ENCODE results near the gene NOSTRIN.
"Not testable (repeated sequence)": the region's sequence is repeated elsewhere in the genome, so short reads cannot be mapped to it uniquely, and the experiment has no call there.

NOSTRIN gene

DNA sequence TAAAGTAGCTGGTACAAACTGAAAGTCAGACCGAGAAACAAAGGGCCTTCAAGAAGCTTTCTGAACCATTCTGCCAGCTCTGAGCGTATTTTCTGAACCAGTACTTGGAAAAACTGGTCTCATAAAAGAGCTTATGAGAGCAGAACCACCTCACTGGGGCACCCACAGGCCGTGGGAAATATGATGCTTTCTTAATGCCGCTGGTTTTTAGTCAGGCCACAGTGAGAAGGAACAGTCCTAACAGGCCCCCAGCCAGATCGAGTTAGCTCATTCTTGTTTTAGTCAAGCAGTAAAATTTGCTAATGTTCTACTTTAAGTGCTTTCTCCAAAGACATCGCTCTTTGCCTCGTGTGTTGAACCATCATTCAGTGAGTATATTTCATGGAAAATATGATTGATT, 12.7 kb upstream of the NOSTRIN start:
- no peak for DNase-seq (ENCODE audit: low spot score)

DNA sequence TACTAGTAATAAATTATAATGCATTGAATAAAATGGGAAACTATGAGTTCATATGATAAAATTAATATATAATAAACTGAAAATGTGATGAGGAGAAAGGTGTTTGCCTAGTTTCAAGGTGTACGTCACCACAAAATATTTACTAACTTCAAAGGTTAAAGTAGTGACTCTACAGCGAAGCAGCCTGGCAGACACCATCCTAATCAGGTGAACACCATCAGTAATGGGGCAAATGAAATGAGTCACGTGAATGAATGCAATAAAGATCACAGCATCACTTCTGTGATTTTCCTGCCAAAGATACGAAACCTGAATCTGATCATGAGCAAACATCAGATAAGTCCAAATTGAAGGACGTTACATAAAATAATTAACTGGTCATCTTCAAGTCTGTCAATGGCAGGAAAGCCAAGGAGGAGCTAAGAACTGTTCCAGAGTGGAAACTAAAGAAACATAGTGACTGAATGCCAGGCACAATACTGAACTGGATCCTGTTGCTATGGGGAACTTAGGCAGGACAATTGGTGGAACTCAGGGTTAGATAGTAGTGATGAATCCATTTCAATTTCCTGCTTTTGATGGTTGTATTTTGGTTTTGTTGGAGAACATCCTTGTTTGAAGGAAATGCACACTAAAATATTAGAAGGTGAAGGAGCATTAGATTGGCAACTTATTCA, 12.1 kb upstream of the NOSTRIN start:
- no peak for DNase-seq (ENCODE audit: low spot score)

DNA sequence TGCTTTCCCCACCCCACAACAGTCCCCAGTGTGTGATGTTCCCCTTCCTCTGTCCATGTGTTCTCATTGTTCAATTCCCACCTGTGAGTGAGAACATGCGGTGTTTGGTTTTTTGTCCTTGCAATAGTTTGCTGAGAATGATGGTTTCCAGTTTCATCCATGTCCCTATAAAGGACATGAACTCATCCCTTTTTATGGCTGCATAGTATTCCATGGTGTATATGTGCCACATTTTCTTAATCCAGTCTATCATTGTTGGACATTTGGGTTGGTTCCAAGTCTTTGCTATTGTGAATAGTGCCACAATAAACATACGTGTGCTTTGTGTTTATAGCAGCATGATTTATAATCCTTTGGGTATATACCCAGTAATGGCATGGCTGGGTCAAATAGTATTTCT, 11.3 kb upstream of the NOSTRIN start:
- DNase-seq (ENCODE audit: low spot score): not testable (repeated sequence)

DNA sequence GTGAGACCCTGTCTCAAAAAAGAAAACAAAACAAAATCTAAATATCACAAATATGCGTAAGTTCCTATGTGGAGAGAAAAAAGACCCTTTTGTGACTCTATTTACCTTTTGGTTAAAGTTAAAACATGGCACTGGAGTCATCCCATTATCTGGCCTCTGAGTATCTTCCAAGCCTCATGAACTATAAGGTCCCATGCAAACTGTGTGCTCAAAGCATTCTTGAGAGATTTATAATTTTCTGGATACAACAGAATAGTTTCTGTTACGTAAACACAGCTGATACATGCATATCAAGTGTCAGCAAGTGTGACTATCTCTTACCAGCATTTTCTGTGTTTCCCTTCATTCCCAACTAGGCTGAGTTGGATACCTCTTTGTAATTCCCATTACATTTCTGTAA, 8.8 kb upstream of the NOSTRIN start:
- DNase-seq (ENCODE audit: low spot score): no peak

DNA sequence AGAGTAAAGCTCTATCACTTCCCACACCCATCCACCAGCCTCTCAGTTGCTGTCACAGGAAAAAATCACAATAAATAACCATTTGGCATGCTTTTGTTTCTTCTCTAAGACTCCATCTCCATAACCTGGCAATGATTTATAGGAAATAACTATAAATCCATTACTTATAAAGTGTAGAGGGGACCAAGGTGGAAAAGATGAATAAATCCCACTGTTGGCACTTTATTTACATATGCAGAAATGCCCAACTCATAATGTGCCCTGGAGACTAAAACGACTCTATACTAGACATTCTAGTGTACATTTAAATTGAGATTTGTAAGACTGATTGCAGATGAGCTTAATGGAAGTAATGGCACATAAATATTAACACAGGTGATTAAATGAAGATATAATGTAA, 7.5 kb upstream of the NOSTRIN start:
- DNase-seq (ENCODE audit: low spot score): no peak

DNA sequence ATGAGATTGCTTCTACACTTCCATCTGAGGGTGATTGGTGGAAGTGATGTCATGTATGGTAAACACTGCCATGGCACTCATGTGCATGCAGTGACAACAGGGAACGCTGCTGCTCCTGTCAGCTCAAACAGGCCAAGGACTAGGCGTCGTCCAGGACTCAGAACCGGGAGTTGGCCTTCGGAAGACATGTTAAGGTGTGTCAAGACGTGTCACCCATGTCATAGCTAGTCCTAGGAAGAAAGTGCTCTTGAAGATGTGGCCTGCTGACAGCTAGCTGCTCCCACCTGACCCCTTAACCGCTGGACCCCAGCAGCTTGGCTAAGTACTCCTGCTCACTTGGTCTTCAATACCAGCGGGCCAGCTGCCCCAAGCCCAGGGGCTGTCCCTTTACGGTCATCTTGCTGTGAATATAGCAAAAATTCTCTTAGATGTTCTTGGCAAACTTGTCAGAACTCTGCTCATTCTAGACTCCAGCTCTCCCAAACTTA, 6.3 kb upstream of the NOSTRIN start:
- no peak for DNase-seq (ENCODE audit: low spot score)

DNA sequence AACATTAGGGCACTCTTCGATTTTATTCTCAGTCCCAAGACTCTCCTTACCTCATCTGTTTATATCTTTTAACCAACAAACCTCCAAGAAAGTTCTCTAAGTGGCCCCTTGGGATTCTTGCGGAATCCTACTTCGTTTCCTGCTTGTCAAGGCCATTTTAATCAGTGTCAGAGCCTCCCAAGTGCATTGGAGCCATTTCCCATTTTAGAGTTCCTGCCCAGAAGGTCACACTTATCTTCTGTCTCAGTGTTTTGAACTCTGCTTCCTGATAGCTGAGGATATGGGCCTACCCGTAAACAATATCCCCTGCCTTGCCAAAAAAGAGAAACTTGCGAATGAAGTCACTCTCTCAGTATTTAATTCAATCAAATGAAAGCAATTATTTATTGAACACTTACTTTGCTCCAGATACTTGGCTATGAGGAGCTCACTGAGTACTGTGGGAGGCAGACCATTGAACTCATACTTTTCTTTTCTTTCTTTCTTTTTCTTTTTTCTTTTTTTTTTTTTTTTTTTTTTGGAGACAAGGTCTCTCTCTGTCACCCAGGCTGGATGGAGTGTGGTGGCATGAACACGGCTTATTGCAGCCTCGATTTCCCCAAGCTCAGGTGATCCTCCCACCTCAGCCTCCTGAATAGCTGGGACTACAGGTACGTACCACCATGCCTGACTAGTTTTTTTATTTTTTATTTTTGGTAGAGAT, 5.7 kb upstream of the NOSTRIN start:
- no peak for DNase-seq (ENCODE audit: low spot score)

DNA sequence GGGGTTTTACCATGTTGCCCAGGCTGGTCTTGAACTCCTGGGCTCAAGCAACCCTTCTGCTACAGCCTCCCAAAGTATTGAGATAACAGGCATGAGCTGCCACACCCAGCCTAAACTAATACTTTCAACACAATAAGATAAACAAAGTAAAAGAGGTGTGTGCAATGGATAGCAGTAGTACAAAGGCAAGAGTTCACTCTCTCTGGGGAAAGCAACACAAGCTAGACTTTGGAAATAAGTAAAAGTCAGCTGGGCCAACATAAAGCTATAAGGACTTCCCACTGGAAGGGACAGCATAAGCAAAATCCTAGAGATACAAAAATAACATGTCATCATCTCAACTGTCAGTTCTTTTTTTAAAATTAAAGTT, 5.2 kb upstream of the NOSTRIN start:
- DNase-seq (ENCODE audit: low spot score): no peak

DNA sequence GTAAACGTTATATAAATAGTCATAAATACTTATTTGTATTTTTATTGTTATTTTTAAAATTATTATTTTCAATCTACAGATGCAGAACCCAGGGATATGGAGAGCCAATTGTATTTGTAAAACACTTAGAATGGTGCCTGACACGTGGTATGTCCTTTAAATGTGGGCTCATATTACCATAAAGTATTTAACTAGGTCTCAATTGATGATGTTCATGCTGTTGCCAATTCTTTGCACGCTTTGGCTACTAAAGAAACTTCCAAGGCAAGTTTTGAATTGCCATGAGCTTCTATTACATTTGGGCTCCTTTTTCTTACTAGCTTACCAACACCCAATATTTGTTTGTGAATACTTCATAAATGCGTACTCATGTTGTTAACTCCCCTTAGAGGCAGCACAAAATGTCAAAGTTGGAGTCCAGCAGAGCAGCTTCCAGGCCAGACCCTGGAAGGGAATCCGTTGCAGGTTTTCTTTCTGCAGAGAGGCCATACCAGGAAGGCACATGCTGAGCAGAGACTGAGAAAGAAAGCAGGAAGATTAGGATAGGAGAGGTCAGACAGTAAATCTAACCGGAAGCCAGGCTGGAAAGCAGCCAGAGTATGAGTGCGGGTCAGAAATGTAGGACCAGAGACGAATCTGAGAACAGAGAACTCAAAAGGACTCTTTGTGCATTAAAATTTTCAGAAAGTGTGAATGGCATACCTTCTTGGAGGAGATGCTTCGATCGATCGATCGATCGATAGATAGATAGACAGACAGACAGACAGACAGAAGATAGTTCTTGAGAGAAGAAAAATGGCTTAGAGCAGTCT, 4.2 kb upstream of the NOSTRIN start:
- no peak for DNase-seq (ENCODE audit: low spot score)

DNA sequence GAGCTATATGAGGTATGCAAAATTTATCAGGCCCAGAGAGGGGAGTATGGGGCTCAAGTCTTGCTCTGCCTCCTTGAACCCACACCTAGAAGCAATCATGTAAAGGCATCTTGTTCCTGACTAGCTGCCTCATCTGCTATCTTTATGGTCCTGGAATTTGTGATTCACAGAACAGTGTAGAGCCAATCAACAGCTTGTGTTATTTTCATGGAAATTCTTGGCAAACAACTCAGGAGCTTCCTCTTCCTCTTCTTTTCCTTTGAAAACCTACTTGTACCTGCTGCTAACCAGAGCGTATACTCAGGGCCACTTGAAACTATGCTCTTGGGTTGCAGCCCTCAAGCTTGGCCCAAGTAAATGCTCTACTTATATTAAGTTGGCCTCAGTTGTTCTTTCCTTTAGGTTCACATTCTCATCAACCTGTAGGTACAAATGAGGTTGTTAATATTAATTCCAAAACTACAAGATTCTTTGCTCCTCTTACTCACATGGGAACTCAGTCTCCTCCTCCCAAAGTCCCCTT, 3.5 kb upstream of the NOSTRIN start:
- DNase-seq (ENCODE audit: low spot score): no peak

DNA sequence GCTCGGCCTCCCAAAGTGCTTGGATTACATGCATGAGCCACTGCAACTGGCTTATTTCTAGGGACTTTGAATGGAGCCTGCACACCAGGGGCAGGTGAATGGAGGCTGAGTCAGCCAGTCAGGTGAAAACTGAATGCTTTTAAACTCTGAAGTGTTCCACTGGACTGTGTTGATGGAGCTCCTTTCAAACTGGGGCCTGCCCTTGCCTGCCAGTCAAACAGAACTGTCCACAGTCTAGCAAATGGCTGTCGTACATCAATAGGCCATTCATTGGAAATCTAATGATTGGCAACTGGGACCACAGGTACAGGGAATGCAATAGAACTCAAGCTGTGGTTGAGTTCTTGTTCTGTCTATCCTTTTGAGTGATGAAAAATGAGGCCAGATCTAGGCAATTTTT, 966 bp upstream of the NOSTRIN start:
- no peak for DNase-seq (ENCODE audit: low spot score)

DNA sequence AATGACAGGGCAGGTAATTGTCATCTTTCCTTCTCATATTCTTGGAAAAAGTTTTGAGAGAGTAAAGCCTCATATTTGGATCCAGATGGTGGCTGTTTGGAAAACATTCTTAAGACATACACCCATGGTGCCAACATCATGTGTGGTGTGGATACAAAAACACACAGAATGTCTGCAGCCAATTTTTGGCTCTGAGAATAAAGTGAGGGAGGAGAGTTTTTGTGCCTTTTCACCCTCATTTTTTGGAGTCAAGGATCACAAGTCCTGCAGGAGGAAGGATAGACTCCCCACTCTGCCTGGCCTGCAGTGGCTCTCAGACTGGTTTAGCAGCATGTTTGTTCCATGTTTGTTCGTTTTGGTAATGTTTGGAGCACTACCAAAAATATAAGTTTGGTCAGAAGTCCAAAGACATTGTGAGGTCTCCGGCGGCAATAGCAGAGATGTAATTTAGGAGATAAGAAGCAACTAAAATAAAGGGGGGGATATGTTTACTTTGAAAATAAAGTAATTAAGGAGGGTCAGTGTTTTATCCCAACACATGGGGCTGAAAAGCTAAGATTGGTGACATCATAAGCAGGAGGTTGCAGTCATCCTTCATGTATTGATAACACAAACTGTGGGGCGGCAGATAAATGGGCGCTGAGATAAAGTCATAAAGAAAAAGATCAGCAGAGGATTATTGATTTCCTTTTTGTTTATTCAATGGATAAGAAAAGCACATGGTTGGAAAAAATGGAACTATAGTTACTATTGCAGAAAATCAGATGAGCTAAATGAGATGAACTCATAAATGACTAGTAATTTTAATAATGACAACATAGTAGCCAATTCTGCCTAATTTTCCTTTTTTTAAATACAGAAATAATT, 655 bp downstream of the NOSTRIN start:
- DNase-seq (ENCODE audit: low spot score): no peak

DNA sequence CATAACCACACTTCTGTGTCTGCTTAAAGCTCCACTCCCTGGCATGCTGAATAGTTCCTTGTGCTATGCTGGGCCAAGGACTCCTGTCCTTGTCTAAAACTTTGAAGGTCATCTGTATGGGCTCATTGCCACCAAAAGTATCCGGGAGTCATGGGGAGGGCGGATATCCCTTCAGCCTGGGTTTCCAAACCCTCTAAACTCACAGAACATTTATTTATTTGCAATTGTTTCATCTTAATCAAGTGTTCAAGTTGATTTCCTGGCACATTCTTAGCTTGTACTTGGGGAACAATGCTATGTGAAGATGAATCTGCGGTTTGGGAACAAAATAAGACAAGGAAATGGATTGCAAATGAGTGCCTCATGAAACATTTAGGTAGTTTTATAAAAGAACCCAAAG, 1.8 kb downstream of the NOSTRIN start:
- DNase-seq (ENCODE audit: low spot score): no peak

DNA sequence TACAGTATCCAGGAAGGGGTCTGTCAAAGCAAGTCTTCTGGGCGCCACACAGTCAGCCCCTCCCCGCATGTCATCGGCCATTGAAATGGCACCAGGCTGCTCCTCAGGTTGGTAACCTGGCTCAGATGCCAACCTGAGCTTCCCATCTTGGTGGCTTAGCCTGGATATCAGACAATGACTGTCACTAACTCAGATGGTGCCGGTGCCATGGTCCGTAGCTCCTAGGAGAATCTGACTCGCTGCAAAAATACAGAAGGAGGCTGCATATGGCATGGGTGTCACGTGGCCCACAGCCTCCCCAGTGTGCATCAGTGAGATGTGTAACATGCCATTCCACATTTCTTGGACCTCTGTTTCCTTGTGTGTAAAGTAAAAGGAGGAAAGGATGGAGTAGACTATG, 3.2 kb downstream of the NOSTRIN start:
- no peak for DNase-seq (ENCODE audit: low spot score)

DNA sequence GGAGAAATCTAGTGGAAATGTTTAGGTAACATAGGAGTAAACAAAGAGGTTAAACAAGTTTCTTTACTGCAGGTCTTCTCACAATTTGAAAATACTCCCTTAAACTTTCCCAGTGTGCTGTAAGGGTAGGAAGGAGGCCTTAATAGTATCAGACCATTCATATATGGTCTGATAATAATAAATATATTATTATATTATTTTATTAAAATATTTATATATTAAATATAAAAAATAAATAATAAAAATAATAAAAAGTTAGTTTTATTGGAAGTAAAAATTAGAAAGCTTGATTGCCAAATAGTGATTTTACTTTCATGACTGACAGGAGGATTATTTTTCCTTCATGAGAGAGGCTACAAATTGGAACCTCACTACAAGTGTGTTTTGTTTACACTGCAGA, 7.1 kb downstream of the NOSTRIN start:
- no peak for DNase-seq (ENCODE audit: low spot score)

DNA sequence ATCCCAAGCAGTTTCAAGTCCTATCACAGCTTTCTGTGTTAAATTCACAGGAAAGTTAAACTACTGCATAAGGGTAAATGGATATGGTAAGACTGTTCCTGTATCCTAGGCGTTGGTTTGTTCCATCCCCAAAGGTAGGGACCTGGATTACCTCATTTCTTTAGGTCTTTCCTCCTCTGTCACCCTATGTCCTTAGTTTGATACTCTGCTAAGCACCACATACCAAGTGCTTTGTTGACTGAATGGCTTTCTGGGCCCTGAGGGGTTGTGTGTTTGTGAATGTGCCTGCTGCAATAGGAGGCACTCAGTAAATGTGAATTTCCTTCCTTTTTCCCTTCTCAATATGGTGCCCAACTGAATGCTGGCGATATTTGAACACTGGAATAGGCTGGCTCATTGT, 7.8 kb downstream of the NOSTRIN start:
- no peak for DNase-seq (ENCODE audit: low spot score)

DNA sequence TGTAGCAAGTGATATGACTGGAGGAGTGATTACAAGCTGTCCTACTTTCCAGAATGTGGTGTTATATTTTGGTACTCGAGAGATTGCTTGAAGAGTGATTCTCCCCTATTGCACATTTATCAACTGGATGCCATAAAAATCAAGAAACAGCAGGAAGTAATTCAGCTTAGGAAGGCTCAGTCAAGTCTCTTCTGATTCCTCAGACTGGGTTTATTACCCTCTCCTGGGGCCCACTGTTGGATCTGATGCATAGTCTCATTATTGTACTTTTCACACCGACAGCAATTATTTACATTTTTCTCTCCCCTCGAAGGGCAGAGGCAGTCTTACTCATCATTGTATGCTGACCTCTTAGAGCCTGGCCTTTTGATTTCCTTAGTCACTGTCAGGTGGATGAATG, 9.3 kb downstream of the NOSTRIN start:
- no peak for DNase-seq (ENCODE audit: low spot score)

DNA sequence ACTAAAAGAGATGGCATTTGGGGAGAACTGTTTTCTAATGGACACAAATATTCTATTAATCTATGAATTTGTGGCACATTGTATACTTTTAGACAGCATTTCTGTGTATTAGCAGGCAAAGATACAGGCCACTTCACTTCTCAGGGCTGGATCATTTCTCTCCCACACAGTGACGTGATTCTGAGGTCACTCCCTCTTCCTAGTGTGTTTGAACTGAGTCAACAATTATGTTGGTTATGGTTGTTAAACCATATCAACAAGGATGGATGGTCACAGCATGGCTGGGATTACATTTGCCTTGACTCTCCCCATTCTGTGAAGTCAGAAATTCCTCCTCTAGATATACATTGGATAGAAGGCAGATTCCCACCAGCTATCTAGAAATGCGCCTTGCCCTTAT, 11.6 kb downstream of the NOSTRIN start:
- no peak for DNase-seq (ENCODE audit: low spot score)

DNA sequence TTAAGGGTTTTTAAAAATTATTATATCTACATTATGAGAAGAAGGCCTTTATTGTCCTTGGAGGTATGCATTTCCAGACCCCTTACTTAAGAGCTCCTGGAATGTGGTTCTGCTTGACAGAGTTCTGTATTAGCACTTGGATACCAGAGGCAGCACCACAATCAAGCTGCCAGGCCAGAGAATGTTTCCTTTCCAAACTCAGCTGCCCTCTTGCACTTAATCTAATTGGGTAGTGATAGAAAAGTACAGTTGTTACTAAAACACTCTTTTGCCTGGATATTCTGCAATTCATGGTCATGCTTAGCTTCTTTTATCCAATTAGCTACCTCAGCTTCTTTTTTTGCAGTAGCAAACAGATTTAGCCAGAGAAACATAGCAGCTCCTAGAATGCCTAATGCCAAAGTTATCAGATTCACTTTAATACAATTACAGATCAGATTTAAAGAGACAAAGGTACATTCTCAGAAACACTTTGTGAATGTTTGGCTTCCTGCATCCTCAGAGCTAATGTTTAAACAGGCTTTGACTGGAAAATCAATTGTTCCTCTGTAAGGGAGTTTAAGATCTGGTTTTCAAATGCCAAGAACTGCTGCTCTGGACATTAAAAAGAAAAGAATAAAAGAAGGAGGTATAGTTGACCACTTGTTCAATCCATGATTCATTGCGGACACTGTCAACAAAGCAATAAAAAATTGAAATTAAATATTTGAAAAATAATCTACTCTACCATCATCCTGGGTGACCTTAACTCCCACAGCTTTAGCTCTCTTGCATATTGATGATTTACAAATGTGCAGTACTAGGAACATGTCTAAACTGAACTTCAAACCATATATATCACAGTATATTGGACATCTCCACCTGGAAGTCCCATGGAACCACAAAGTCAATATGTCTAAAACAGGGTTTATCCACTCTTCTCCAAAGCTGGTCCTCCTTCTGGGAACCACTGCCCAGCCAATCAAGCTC, 12.8 kb downstream of the NOSTRIN start:
- DNase-seq (ENCODE audit: low spot score): no peak

DNA sequence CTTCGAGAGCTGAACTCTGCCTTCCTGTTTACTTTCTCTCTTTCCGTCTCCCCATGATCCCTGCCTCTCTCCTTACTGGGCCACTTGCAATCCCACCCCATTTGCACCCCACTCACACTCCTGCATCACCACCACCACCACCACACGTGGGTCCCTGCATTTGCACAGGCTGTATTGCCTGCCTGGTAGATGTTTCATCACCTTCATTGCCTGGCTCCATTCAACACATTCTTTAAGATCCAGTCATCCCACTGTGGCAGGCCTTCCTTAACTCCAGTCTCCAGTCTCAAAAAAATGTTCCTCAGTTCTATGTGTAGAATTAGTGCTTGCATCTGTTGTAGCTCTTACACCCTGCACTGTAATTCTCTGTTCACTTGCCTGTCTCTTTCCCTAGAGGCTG, 13.9 kb downstream of the NOSTRIN start:
- no peak for DNase-seq (ENCODE audit: low spot score)
